Endometrial microvascular endothelial cells (primary cell): ENCODE data around the gene TEKT5. TPM values are rescaled to one million over a fixed set of nuclear protein-coding genes. Genes with fewer than 3 reads are reported as not detected.
"Not testable (repeated sequence)": the region's sequence is repeated elsewhere in the genome, so short reads cannot be mapped to it uniquely, and the experiment has no call there.

Experiments
- in situ Hi-C: cut with HindIII; loops from 2 replicates; pipeline ENCODE4 v1.10.0; 2017; ENCODE audit warnings: low sequenced_read_pairs, low pct_unique_long_range_greater_than_20kb; ENCODE audit errors: inconsistent ontology term
- total RNA-seq: library from RNA; depleted of rRNA; stranded (reverse); fragments of >200 nt; gene quantifications from one replicate; pipeline ENCODE4 v1.2.3, GENCODE V29; 2015; ENCODE audit errors: inconsistent ontology term

TEKT5 gene
- total RNA-seq, 1 donor from 2014 or later: not detected

DNA sequence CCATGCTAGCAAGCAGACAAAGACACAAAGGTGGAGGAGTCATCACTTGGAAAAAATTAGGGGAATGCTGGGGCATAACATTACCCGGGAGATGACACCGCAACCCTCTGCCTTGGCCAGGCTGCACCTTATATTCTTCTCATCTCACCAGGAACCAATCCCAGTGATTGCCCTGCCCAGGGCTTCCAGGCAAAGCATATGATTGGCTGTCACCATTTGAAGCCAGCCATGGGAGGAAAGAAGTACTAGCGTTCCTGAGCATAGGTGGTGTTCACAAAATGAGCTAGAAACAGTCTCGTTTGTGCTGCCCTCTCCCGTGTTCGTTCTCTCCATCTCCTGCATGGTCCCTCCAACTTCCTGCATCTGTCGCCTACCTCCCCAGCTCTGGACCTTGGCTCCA lies 29.6 kb downstream of the TEKT5 start:
- in situ Hi-C loops: no loop called here

DNA sequence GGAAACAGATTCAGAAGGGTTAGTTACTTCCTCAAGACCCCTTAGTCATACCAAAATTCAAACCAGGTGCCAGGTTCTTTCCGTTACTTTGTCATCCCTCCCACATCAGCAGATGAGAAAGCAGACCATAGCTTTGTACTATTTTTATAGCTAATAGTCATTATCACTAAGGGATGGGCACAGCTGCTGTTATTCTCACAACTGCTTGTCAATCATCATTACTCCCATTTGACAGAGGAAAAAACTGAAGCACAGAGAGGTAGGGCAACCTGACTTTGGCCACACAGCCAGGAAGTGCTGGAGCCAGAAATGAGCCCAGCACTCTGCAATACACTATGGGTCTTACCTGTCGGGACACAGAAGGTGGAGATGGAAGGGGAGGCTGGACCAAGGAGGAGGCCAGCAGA lies 30.0 kb downstream of the TEKT5 start:
- in situ Hi-C loops: no loop called here

DNA sequence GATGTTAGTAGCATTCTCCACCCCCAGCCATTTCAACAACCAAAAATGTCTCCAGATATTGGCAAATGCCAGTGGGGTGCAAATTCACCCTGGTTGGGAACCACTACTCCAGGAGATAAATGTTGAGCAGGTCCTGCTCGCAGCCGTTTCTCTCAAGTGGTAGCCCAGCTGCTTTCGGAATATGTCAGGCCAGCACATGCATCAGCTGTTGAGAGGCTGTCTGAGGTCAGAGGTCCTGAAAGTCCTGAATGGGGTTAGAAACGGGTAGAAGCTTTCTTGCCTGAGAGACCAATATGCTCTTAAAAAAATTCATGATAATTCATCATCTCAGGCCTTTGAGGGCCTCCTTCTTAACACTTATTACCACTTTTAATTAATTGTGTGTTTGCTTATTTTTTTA lies 31.0 kb downstream of the TEKT5 start:
- in situ Hi-C loops: no loop called here

DNA sequence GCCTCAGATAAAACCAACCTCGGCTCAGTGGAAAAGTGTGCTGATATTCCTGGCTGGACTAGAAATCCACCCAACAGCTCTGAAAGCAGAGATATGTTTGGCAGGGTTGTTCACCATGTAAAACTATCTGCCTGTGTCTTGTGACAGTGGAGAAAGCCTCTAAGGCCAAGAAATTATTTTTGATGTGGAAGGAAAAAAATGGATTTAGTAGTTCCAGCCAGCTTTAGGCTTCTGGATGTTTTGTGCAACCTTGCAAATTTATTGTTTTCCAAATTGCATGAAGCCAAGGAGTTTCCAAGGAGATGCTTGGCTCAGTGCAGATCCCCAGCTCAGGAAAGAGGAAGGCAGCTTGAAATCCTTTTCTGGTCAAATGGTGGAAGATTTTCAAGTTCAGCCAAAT lies 31.6 kb downstream of the TEKT5 start:
- in situ Hi-C loops: no loop called here

DNA sequence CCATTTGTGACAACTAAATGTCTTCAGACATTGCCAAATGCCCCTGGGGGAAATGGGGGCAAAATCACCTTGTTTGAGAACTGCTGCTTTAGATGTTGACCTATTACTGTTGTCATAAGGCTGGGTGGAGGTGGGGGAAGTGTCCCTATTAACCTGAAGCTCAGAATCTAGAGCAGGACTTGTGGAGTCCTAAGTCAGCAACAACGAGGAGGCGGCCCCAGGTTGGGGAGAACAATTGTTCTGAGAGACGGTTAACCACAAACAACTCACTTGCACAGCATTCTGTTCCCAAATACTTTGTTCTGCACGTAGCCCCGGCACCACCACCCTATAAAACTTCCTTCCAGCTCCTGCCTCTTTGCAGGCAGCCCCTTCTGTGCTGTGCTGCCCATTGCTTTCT lies 32.5 kb downstream of the TEKT5 start:
- in situ Hi-C loops: no loop called here

DNA sequence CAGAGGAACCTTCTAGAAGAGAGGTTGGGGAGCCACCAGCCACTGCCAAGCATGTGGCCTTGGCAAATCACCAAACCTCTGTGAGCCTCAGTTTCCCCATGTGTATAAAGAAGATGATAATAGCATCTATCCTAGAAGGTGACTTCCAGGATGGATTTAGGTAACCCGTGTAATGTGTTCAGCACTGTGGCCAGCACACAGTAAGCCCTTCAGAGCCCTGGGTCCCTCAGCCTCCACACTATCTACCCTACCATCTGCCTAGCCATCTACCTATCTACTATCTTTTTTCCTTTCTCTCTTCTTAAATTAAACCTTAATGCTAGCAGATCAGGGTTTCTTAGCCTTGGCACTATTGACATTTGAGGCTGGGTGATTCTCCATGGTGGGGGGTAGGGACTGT lies 33.0 kb downstream of the TEKT5 start:
- in situ Hi-C loops: no loop called here

DNA sequence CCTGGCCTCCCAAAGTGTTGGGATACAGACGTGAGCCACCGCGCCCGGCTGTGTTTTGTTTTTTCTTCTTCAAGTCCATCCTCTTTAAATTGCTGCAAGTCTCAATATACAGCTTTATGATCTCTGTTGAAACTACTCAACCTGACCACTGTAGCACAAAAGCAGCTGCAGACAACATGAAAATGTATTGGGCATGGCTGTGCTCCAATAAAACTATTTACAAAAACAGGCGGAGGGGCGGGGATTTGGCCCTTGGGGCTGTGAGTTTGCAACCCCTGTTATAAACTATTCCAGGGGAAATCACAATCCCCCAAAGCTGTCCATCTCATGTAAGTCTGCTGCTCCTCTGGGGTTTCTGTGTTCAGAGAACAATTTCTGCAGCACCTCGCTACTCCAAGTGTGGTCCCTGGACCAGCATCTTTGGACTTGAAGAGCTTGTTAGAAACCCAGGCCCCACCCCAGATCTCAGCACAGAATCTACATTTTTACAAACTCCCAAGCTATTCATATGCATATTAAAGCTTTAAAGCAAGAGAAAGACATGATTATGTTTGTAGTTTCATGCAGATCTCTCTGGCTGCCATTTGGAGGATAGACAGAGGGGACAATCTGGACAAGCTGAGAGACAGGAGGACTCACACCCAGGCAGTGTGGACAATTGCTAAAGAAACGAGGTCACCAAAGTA lies 33.6 kb downstream of the TEKT5 start:
- in situ Hi-C loops: no loop called here

DNA sequence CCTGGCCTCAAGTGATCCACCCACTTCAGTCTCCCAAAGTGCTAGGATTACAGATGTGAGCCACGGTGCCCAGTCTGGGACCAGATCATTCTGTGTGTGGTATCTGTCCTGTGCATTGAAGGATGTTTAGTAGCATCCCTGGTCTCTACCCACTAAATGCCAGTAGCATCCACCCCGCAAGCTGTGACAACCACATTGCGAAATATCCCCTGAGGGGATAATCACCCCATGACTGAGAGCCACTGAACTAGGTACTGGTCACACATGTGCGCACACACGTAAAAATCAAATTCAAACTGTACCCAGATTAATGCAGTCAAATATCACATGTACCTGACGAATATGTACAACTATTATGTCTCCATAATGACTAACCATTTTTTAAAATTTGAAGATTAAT lies 35.8 kb downstream of the TEKT5 start:
- in situ Hi-C loops: no loop called here

DNA sequence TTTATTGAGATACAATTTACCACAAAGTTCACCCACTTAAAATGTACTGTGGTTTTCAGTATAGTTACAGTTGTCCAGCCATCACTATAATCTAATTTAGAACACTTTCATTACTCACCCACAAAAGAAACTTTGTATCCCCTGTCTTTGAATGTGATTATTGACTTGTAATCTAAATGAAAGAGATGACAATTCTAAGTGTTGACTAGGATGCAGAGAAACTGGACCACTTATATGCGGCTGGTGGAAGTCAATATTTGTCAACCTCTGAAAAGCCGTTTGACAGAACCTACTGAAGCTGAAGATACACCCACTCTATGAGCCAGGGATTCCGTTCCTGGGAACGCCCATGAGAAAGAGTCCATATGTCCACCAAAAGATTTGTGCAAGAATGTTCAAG lies 36.8 kb downstream of the TEKT5 start:
- in situ Hi-C loops: no loop called here

DNA sequence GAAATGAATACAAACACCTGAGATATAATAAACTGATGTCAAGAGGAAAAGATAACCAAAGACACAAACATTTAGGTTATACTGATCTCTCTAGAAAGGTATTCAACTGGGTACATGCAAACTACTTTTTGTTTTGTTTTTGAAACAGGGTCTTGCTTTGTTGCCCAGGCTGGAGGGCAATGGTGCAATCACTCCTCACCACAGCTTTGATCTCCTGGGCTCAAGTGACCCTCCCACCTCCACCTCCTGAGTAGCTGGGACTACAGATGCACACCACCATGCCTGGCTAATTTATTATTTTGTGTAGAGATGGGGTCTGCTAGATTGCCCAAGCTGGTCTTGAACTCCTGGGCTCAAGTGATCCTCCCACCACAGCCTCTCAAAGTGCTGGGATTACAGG lies 38.1 kb downstream of the TEKT5 start:
- in situ Hi-C loops: no loop called here

DNA sequence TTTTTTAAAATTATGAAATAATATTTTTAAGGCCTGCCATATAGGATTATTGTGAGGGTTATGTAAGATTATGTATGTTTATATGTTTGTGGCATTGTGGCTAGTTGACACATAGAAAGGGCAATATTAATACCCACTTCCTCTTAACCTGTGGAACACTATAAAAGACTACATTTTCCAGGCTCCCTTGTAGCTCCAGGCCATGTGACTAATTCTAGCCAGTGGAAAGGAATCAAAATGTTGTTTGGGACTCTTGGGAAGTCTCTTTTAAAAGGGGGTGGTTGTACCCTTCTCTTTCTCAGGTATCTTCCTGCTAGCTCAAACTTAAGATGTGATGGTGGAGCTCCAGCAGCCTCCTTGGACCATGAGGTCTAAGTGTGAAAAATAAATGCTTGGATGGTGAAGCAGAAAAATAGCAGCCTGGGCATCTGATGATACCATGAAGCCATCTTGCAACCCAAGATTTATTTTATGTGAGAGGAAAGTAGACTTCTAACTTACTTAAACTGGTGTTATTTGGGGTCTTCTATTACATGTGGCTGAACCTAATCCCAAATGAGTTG lies 39.2 kb downstream of the TEKT5 start:
- in situ Hi-C loops: no loop called here

DNA sequence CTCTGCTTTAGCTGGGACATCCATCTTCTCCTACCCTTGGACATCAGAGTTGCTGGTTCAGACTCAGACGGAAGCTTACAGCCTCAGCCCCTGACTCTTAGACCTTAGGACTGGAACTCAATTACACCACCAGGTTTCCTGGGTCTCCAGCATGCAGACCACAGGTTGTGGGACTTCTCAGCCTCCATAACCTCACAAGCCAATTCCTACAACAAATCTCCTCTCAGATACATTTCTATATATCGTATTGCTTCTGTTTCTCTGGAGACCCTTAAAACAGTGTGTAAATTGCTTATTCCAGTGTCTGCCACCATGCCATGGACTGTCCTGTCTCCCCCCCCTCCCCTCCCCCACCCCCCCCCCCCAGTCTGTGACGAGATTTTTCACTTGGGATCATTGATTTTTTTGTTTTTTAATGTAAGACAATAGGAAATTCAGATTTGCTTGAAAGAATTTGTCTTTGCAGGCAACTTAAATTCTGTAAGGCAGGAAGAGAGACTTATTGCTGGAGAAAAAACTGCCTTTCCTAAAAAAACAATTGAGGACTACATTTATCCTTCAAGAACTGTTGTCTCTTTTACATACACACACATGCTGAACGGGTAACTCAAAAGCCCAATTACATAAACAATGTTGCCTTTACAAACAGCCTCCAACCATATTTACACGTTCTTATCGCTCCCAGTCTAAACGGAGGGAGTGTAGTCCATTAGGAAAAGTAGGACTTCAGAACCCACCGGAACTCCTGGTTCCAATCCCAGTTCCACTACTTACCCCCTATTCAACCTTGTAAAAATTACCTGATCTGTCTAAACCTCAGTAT lies 39.9 kb downstream of the TEKT5 start:
- in situ Hi-C loops: no loop called here

DNA sequence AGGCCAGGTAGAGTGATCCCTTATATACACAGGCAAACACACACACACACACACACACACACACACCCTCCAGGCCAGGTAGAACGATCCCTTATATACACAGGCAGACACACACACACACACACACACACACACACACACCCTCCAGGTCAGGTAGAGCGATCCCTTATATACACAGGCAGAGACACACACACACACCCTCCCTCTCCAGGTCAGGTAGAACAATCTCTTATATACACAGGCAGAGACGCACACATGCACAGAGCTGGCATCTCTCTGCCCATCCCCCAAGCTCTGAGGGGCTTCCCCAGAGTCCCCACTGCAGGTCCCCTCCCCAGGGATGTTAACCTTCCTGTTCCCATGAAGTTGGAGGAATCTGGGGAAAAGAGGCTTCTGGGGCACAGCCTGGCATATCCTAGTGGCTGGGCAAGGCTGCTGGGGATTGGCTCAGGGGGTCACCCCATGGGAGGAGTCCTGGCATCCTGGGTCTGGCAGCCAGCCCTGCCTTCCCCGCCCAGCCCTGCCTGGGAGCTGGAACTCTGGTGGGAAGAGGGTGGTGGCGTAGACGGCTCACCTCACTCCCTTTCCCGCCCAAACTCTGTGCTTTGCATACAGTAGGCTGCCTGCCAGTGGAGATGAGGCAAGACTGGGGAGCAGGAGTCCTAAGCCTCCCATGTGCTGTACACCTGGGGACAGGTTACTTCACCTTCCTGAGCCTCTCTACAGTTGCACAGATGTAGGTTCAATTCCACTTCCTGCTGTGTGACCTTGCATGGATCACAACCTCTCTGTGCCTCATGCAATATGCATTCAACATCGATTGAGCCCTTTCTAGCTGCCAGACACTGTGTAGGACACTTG lies 41.8 kb downstream of the TEKT5 start:
- in situ Hi-C loops: no loop called here

DNA sequence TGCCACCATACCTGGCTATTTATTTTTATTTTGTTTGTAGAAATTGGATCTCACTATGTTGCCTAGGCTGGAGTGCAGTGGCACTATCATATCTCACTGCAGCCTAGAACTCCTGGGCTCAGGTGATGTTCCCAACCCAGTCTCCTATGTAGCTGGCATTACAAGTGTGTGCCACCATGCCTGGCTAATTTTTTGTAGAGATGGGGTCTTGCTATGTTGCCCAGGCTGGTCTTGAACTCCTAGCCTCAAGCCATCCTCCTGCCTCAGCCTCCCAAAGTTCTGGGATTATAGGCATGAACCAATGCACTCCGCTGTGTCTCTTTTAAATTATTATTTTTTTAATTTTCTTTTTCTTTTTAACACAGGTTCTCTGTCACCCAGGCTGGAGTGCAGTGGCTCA lies 45.6 kb downstream of the TEKT5 start:
- in situ Hi-C loops: not testable (repeated sequence)

DNA sequence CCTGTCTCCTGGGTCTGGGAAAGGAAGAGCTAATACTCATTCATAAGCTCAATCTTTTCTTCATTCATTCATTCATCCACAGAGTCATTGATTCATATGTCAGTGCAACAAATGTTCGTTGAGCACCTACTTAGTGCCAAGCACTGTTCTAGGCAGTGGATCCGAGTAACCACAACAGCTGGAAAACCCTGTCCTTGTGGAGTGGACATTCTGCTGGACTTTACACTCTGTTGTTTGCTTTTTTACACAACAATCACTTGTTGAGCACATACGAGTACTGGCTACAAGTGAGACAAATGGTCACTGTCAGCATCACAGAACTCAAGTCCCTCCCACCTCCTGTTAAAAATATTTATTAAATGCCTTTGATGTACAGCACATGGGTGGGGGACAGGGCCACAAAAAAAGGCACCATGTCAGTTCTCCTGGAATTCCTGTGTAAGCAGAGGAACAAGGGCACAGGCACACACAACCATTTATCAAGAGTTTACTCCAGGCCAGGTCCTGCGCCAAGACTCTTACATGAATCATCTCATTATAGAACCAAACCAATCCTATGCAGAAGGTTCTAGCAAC lies 46.9 kb downstream of the TEKT5 start:
- in situ Hi-C loops: no loop called here

DNA sequence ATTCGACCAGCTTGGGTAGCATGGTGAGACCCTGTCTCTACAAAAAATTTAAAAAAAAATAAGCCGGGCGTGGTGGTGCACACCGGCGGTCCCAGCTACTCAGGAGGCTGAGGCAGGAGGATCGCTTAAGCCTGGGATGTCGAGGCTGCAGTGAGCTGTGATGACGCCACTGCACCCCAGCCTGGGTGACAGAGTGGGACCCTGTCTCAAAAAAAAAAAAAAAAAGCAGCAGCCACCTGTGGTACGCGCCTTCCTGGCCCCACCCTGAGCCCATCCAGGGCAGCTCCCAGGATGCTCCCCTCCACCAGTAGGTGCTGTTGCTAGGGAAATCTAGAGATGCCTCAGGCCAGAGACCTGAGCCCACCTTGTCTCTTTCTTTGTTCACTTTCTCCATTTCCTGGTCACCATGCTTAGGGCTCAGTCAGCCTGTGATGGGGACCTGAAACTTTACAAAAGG lies 47.4 kb downstream of the TEKT5 start:
- in situ Hi-C loops: no loop called here

DNA sequence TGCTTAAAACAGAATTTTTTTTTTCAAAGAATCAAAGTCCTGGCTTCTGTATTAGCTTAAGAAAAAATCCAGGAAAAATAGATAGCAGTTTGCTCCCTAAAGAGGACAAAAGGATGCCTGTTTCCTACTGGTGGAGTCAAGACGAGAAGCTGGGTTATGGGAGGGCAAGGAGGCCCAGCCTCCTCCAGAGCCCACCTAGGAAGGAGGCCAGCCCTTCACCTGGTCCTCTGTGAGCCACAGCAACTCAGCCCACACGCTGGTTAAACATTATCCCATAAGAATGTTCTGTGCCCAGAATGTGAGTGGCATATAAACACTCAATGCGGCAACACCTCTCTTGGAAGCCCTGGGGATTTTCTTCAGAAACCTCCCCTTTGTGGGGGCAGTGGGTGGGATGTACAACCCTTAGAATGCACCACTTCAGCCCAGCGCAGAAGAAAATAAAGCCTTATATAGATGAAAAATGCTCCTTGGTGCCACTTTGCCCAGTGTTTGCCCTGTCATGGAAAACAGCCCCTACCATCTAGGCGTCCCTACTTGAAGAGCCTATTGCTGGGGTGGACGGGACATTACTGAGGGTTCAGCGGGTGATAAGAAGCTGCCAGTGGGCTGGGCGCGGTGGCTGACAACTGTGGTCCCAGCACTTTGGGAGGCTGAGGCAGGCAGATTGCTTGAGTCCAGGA lies 48.0 kb downstream of the TEKT5 start:
- in situ Hi-C loops: no loop called here

DNA sequence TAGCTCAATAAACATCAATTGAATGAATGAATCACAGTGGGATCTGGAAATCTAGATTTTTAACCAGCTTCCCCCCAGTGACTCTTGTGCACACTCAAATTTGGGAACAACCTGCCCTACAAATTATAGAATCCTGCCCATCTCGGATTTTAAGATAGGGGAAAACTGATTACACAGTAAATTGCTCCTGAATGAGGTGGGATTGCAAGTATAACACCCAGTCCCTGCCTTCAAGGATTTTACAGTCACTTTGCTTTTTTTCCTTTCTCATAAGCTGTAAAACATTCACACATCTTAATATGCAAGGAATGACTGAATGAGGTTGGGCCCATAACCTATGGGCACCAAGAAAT lies 48.5 kb downstream of the TEKT5 start:
- in situ Hi-C loops: no loop called here

DNA sequence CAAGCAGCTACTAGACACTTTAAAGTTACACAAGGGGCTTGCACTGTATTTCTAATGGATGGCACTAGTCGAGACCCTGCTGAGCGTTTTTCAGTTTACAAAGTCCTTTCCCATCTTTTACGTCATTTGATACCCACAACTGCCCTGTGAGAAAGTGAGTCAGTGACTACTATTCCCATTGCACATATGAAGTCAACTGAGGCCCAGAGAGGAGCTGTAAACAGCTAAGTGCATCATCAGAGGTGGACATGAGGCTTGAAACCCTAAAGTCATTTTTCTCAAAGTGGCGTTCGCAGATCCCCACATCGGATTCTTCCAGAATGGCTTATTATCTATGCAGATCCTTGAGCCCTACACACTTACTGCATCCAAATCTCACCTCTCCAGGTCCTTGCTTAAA lies 50.6 kb downstream of the TEKT5 start:
- in situ Hi-C loops: no loop called here
